Parietal lobe (tissue), 1 donor: Measurements from ENCODE around the gene NELFCD. TPM values are rescaled to one million over a fixed set of nuclear protein-coding genes. Genes with fewer than 3 reads are reported as not detected.

ENCODE experiments used
- total RNA-seq: library from RNA; depleted of rRNA; stranded (reverse); fragments of >200 nt; gene quantifications from one replicate; pipeline ENCODE4 v1.2.3, GENCODE V29; 2014

NELFCD gene
- total RNA-seq: 69.8 TPM

GRCh38 chr20:58980711-58981627 is at the start of gene NELFCD:
NELFCD (plus strand) TSS chr20:58981256; CDS start chr20:58981310, 54 bp downstream.

GRCh38 chr20:59006864-59007664 is 26.0 kb downstream of the NELFCD start, which contains the start of gene CTSZ:
CTSZ (minus strand) TSS chr20:59007254; CDS start chr20:59007128, 126 bp downstream.

GRCh38 chr20:59019217-59019616 is 38.2 kb downstream of the NELFCD start, which contains the start of gene TUBB1:
TUBB1 (plus strand) TSS chr20:59019429; CDS start chr20:59019523, 94 bp downstream.

GRCh38 chr20:59032023-59032712 is 51.1 kb downstream of the NELFCD start, which contains the start of gene ATP5F1E:
ATP5F1E (minus strand) TSS chr20:59032335; CDS start chr20:59032251, 84 bp downstream.

GRCh38 chr20:59042151-59042795 is 61.2 kb downstream of the NELFCD start, which contains the start of gene PRELID3B:
PRELID3B (minus strand) TSS chr20:59042786; CDS start chr20:59042730, 56 bp downstream.

Other genes with a start within 250 kb of the NELFCD start
- gene GNAS-AS1, start 130.4 kb upstream of the NELFCD start, total RNA-seq: 2.5 TPM
- gene GNAS, start 128.5 kb upstream of the NELFCD start, total RNA-seq: 647 TPM
- gene CTSZ, start 26.0 kb downstream of the NELFCD start, total RNA-seq: 10.3 TPM
- 0.31 TPM for gene TUBB1, start 38.2 kb downstream of the NELFCD start, total RNA-seq
- 35.4 TPM for gene ATP5F1E, start 51.1 kb downstream of the NELFCD start, total RNA-seq
- 42.9 TPM for gene PRELID3B, start 61.5 kb downstream of the NELFCD start, total RNA-seq
- gene ZNF831, start 182.6 kb downstream of the NELFCD start, total RNA-seq: not detected